GM18907 (cell line): ENCODE results near the gene ARID3B.

Source experiments
- ATAC-seq: cut with Tn5 transposase; IDR thresholded peaks from one replicate; pipeline ENCODE4 v1.9.1; 2021; ENCODE audit warnings: mild to moderate bottlenecking, moderate library complexity; ENCODE audit not compliant: unreplicated experiment

The ARID3B gene

GRCh38 chr15:74599156-74599555 lies 58.1 kb downstream of the ARID3B start:
- ATAC-seq, result no peak

GRCh38 chr15:74603026-74603788 lies 62.2 kb downstream of the ARID3B start:
- ATAC-seq, result no peak

GRCh38 chr15:74603789-74604705 lies 63.0 kb downstream of the ARID3B start:
- no peak for ATAC-seq

- no peak for ATAC-seq
These were observed 64.2 kb downstream of the ARID3B start for GRCh38 chr15:74604983-74605794.

GRCh38 chr15:74605795-74606150 lies 64.8 kb downstream of the ARID3B start:
- no peak for ATAC-seq

GRCh38 chr15:74608786-74609185 lies 67.8 kb downstream of the ARID3B start:
- ATAC-seq, result no peak

GRCh38 chr15:74609938-74610301 lies 68.9 kb downstream of the ARID3B start:
- no peak for ATAC-seq

- ATAC-seq, result no peak
These were observed 69.4 kb downstream of the ARID3B start for GRCh38 chr15:74610302-74610951.

- ATAC-seq, result no peak
These were observed 70.3 kb downstream of the ARID3B start for GRCh38 chr15:74611341-74611740.

GRCh38 chr15:74611834-74612233 lies 70.8 kb downstream of the ARID3B start:
- ATAC-seq, result no peak

- ATAC-seq, result no peak
These were observed 71.7 kb downstream of the ARID3B start for GRCh38 chr15:74612677-74613076.

GRCh38 chr15:74613089-74613952 lies 72.3 kb downstream of the ARID3B start:
- no peak for ATAC-seq

- ATAC-seq, result no peak
These were observed 73.1 kb downstream of the ARID3B start for GRCh38 chr15:74613953-74614743.

GRCh38 chr15:74614744-74615507 lies 73.9 kb downstream of the ARID3B start:
- peak; percentile 43 for ATAC-seq

GRCh38 chr15:74615508-74616365 lies 74.7 kb downstream of the ARID3B start, which contains the start of gene CLK3:
TSS of gene CLK3 (plus strand) at chr15:74615836. CDS start at chr15:74619197, 3,361 bp downstream.
- peak; percentile 77 for ATAC-seq

- ATAC-seq, result no peak
These were observed 75.4 kb downstream of the ARID3B start for GRCh38 chr15:74616366-74616939.

GRCh38 chr15:74616996-74617395 lies 76.0 kb downstream of the ARID3B start:
- ATAC-seq, result no peak
